SK-N-SH treated with all-trans-retinoic acid at 6 μM for 48 hours (cell line): ENCODE measurements around the gene RPS4Y1.

Experiments
- ATAC-seq: fragments of 200-7000 bp; cut with Tn5 transposase; 3 replicates; pipeline ENCODE4 v1.9.1; 2020; ENCODE audit warnings: mild to moderate bottlenecking, moderate library complexity
- ARNTL ChIP-seq: fragments of 450-650 bp; formaldehyde crosslinking; IDR thresholded peaks from 2 replicates; pipeline ENCODE4 v1.5.0; 2020; ENCODE audit warnings: low read depth, mild to moderate bottlenecking, moderate library complexity, borderline replicate concordance
- BACH2 ChIP-seq: fragments of 250-450 bp; sonication (Bioruptor Pico); IDR thresholded peaks from 2 replicates; pipeline ENCODE4 v1.9.0; 2021; ENCODE audit warnings: mild to moderate bottlenecking, borderline replicate concordance
- CREB5 ChIP-seq: fragments of 250-450 bp; sonication (Bioruptor Pico); IDR thresholded peaks from 2 replicates; pipeline ENCODE4 v1.5.1; 2020; ENCODE audit warnings: low read depth, mild to moderate bottlenecking, moderate library complexity
- CSDC2 ChIP-seq: fragments of 250-450 bp; sonication (Bioruptor Pico); IDR thresholded peaks from 2 replicates; pipeline ENCODE4 v1.5.0; 2020; ENCODE audit warnings: mild to moderate bottlenecking, moderate library complexity
- GLIS3 ChIP-seq: fragments of 250-450 bp; sonication (Bioruptor Pico); IDR thresholded peaks from 2 replicates; pipeline ENCODE4 v1.5.0; 2020; ENCODE audit warnings: mild to moderate bottlenecking, moderate library complexity
- ISL1 ChIP-seq: fragments of 250-450 bp; sonication (Bioruptor Pico); IDR thresholded peaks from 2 replicates; pipeline ENCODE4 v2.1.2; 2022; ENCODE audit warnings: mild to moderate bottlenecking, moderate library complexity
- OSR1 ChIP-seq: fragments of 250-450 bp; sonication (Bioruptor Pico); IDR thresholded peaks from 2 replicates; pipeline ENCODE4 v1.8.0; 2022; ENCODE audit warnings: moderate library complexity, mild to moderate bottlenecking, inconsistent platforms
- PPARA ChIP-seq: fragments of 250-450 bp; sonication (Bioruptor Pico); IDR thresholded peaks from 2 replicates; pipeline ENCODE4 v1.5.0; 2020; ENCODE audit warnings: mild to moderate bottlenecking, borderline replicate concordance
- RARB ChIP-seq: fragments of 250-450 bp; sonication (Bioruptor Pico); IDR thresholded peaks from 2 replicates; pipeline ENCODE4 v1.8.0; 2021; ENCODE audit warnings: mild to moderate bottlenecking, moderate library complexity
- SNAI2 ChIP-seq: fragments of 250-450 bp; sonication (Bioruptor Pico); IDR thresholded peaks from 2 replicates; pipeline ENCODE4 v1.5.0; 2020; ENCODE audit warnings: mild to moderate bottlenecking, moderate library complexity
- TCF4 ChIP-seq: fragments of 250-450 bp; sonication (Bioruptor Pico); IDR thresholded peaks from 2 replicates; pipeline ENCODE4 v1.8.0; 2021; ENCODE audit warnings: mild to moderate bottlenecking, moderate library complexity, borderline replicate concordance
- TOX ChIP-seq: fragments of 250-450 bp; sonication (Bioruptor Pico); IDR thresholded peaks from 2 replicates; pipeline ENCODE4 v1.8.0; 2021; ENCODE audit warnings: mild to moderate bottlenecking, moderate library complexity, borderline replicate concordance
- ZC3H10 ChIP-seq: fragments of 250-450 bp; sonication (Bioruptor Pico); IDR thresholded peaks from 2 replicates; pipeline ENCODE4 v1.5.1; 2021; ENCODE audit warnings: mild to moderate bottlenecking, moderate library complexity
- ZFP3 ChIP-seq: fragments of 250-450 bp; sonication (Bioruptor Pico); IDR thresholded peaks from 2 replicates; pipeline ENCODE4 v1.5.0; 2020; ENCODE audit warnings: mild to moderate bottlenecking, moderate library complexity
- ZFP30 ChIP-seq: fragments of 450-650 bp; formaldehyde crosslinking; IDR thresholded peaks from 2 replicates; pipeline ENCODE4 v1.5.0; 2022; ENCODE audit warnings: mild to moderate bottlenecking, moderate library complexity
- ZNF565 ChIP-seq: fragments of 450-650 bp; formaldehyde crosslinking; conservative IDR thresholded peaks from 2 replicates; pipeline ENCODE4 v1.5.0; 2020; ENCODE audit warnings: low read depth, mild to moderate bottlenecking, moderate library complexity
- ZNF70 ChIP-seq: fragments of 450-650 bp; formaldehyde crosslinking; IDR thresholded peaks from 2 replicates; pipeline ENCODE4 v1.5.0; 2020; ENCODE audit warnings: mild to moderate bottlenecking, moderate library complexity
- TF ChIP-seq, protein P1 (sequence below): fragments of 250-450 bp; sonication (Bioruptor Pico); IDR thresholded peaks from 2 replicates; pipeline ENCODE4 v1.5.0; 2020; ENCODE audit warnings: mild to moderate bottlenecking, moderate library complexity
- TF ChIP-seq, protein P2 (sequence below): fragments of 250-450 bp; sonication (Bioruptor Pico); IDR thresholded peaks from 2 replicates; pipeline ENCODE4 v1.5.1; 2021; ENCODE audit warnings: mild to moderate bottlenecking, moderate library complexity

RPS4Y1 gene

DNA sequence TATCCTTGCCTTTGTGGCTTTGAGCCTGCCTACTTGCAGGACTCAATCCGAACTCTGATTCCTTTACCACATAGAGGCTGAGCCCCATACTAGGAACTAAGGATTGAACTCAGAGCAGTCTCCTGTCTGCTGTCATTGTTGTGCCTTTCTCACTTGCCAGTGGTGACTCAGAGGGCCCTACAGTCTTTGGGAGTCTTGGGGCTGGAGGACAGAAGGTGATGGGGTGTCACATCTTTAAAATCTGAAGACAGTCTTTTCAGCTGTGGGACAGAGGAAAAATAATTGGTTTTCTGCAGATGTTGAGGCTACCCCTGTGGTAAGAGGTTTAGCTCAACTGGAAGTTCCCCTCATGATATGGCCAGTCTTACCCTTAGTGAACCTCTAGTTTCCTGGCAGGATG, 8.0 kb downstream of the RPS4Y1 start:
- TF ChIP-seq OSR1 (CRISPR knock-in tag) (no peak), BACH2 (no peak), RARB (CRISPR knock-in tag) (no peak), SNAI2 (CRISPR knock-in tag) (no peak), ZNF565 (CRISPR knock-in tag) (no peak), GLIS3 (no peak), PPARA (CRISPR knock-in tag) (no peak), ISL1 (CRISPR knock-in tag) (no peak), ZFP30 (CRISPR knock-in tag) (no peak), CREB5 (CRISPR knock-in tag) (no peak), ARNTL (CRISPR knock-in tag) (no peak), CSDC2 (CRISPR knock-in tag) (no peak), ZNF70 (CRISPR knock-in tag) (no peak), ZFP3 (CRISPR knock-in tag) (no peak)
- TF ChIP-seq, protein P1, sequence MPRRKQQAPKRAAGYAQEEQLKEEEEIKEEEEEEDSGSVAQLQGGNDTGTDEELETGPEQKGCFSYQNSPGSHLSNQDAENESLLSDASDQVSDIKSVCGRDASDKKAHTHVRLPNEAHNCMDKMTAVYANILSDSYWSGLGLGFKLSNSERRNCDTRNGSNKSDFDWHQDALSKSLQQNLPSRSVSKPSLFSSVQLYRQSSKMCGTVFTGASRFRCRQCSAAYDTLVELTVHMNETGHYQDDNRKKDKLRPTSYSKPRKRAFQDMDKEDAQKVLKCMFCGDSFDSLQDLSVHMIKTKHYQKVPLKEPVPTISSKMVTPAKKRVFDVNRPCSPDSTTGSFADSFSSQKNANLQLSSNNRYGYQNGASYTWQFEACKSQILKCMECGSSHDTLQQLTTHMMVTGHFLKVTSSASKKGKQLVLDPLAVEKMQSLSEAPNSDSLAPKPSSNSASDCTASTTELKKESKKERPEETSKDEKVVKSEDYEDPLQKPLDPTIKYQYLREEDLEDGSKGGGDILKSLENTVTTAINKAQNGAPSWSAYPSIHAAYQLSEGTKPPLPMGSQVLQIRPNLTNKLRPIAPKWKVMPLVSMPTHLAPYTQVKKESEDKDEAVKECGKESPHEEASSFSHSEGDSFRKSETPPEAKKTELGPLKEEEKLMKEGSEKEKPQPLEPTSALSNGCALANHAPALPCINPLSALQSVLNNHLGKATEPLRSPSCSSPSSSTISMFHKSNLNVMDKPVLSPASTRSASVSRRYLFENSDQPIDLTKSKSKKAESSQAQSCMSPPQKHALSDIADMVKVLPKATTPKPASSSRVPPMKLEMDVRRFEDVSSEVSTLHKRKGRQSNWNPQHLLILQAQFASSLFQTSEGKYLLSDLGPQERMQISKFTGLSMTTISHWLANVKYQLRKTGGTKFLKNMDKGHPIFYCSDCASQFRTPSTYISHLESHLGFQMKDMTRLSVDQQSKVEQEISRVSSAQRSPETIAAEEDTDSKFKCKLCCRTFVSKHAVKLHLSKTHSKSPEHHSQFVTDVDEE (CRISPR knock-in tag) = no peak
- ATAC-seq = no peak

DNA sequence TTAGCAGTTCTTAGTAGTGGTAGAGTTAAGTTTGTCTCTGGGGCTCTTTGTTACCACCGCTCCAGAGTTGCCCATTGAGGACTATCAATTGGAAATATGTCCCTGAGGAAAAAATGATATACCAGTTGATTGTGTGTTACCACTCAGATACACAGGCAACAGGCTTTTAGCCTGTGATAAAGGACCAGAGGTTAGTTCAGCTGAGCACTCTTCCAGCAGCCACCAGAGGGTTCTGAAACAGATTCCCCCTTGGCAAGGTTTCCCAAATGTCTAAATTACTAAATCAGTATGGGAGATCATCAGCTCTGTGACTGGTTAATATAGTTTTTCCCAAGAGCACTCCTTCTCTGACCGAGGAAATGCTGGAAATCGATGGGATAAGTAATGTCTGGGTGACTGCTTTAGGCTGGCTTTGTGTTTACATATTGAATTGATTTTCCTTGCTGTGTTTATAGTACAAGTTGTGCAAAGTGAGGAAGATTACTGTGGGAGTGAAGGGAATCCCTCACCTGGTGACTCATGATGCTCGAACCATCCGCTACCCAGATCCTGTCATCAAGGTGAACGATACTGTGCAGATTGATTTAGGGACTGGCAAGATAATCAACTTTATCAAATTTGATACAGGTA, 12.9 kb downstream of the RPS4Y1 start:
- TF ChIP-seq ZFP3 (CRISPR knock-in tag) (no peak), GLIS3 (no peak), ZFP30 (CRISPR knock-in tag) (no peak)
- no peak for ATAC-seq

GRCh38 chrY:2857068-2857467, 15.7 kb downstream of the RPS4Y1 start:
- TF ChIP-seq PPARA (CRISPR knock-in tag) = no peak
- no peak for TF ChIP-seq ZNF70 (CRISPR knock-in tag)
- TF ChIP-seq, protein P1 (CRISPR knock-in tag) = no peak
- TF ChIP-seq ZFP30 (CRISPR knock-in tag) = no peak
- TF ChIP-seq CSDC2 (CRISPR knock-in tag) = no peak
- TF ChIP-seq TOX (CRISPR knock-in tag) = no peak
- no peak for TF ChIP-seq RARB (CRISPR knock-in tag)
- TF ChIP-seq ZC3H10 = no peak
- TF ChIP-seq, protein P2, sequence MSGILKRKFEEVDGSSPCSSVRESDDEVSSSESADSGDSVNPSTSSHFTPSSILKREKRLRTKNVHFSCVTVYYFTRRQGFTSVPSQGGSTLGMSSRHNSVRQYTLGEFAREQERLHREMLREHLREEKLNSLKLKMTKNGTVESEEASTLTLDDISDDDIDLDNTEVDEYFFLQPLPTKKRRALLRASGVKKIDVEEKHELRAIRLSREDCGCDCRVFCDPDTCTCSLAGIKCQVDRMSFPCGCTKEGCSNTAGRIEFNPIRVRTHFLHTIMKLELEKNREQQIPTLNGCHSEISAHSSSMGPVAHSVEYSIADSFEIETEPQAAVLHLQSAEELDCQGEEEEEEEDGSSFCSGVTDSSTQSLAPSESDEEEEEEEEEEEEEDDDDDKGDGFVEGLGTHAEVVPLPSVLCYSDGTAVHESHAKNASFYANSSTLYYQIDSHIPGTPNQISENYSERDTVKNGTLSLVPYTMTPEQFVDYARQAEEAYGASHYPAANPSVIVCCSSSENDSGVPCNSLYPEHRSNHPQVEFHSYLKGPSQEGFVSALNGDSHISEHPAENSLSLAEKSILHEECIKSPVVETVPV (CRISPR knock-in tag) = no peak
- no peak for TF ChIP-seq CREB5 (CRISPR knock-in tag)
- no peak for TF ChIP-seq TCF4
- no peak for ATAC-seq
